Trophoblast cell (in vitro differentiated cells and primary cell): ENCODE results near the gene ETV7.

Experiments used
- DNase-seq, 2 donors: peaks; one replicate each; pipeline ENCODE4 v3.0.0-alpha.2; 2016
- H2AFZ ChIP-seq: 2 replicates; pipeline ENCODE4 v1.6.1; 2013; ENCODE audit warnings: low read length, moderate library complexity, mild to moderate bottlenecking; ENCODE audit not compliant: insufficient read depth, poor library complexity
- H2AK5ac ChIP-seq: 2 replicates; pipeline ENCODE4 v1.6.1; 2013; ENCODE audit warnings: mild to moderate bottlenecking, low read length
- H2BK120ac ChIP-seq: 2 replicates; pipeline ENCODE4 v1.6.1; 2013; ENCODE audit warnings: low read length, mild to moderate bottlenecking, moderate library complexity; ENCODE audit not compliant: insufficient read depth, poor library complexity
- H2BK12ac ChIP-seq: 2 replicates; pipeline ENCODE4 v1.6.1; 2013; ENCODE audit warnings: mild to moderate bottlenecking, low read length, moderate library complexity
- H2BK5ac ChIP-seq: 2 replicates; pipeline ENCODE4 v1.6.1; 2013; ENCODE audit warnings: low read length, low read depth, moderate library complexity, mild to moderate bottlenecking; ENCODE audit not compliant: poor library complexity
- H3K14ac ChIP-seq: 2 replicates; pipeline ENCODE4 v1.6.1; 2013; ENCODE audit warnings: mild to moderate bottlenecking, low read length
- H3K18ac ChIP-seq: 2 replicates; pipeline ENCODE4 v1.6.1; 2013; ENCODE audit warnings: mild to moderate bottlenecking, low read length
- H3K23ac ChIP-seq: 2 replicates; pipeline ENCODE4 v1.6.1; 2013; ENCODE audit warnings: low read length
- H3K27ac ChIP-seq: 2 replicates; pipeline ENCODE4 v1.5.1; 2013; ENCODE audit warnings: low read depth, mild to moderate bottlenecking, inconsistent platforms, low read length, moderate library complexity
- H3K27me3 ChIP-seq: 2 replicates; pipeline ENCODE4 v1.6.1; 2013; ENCODE audit warnings: inconsistent platforms, mild to moderate bottlenecking, low read length, moderate library complexity; ENCODE audit not compliant: insufficient read depth
- H3K36me3 ChIP-seq, 2 experiments: 1 replicate in 1 of 2; 2 replicates in 1 of 2; pipeline ENCODE4 v1.6.1; 2013; ENCODE audit warnings: low read length in 2 of 2, mild to moderate bottlenecking in 2 of 2, moderate library complexity in 1 of 2; ENCODE audit not compliant: insufficient read depth in 2 of 2, control insufficient read depth in 1 of 2
- H3K4ac ChIP-seq: 2 replicates; pipeline ENCODE4 v1.6.1; 2013; ENCODE audit warnings: low read depth, mild to moderate bottlenecking, low read length, moderate library complexity
- H3K4me1 ChIP-seq, 2 experiments: 1 replicate in 1 of 2; 2 replicates in 1 of 2; pipeline ENCODE4 v1.6.1; 2013; ENCODE audit warnings: low read length in 2 of 2, mild to moderate bottlenecking in 2 of 2, moderate library complexity in 1 of 2; ENCODE audit not compliant: insufficient read depth in 2 of 2, control insufficient read depth in 1 of 2
- H3K4me2 ChIP-seq: 2 replicates; pipeline ENCODE4 v1.6.1; 2013; ENCODE audit warnings: inconsistent platforms, mild to moderate bottlenecking, low read length, moderate library complexity
- H3K4me3 ChIP-seq: 2 replicates; pipeline ENCODE4 v1.5.1; 2013; ENCODE audit warnings: mild to moderate bottlenecking, low read depth, low read length, inconsistent platforms
- H3K79me1 ChIP-seq: one replicate; pipeline ENCODE4 v1.6.1; 2013; ENCODE audit warnings: low read length
- H3K79me2 ChIP-seq: 2 replicates; pipeline ENCODE4 v1.6.1; 2013; ENCODE audit warnings: low read length, mild to moderate bottlenecking; ENCODE audit not compliant: control insufficient read depth, insufficient read depth, poor library complexity
- H3K9ac ChIP-seq: 2 replicates; pipeline ENCODE4 v1.6.1; 2013; ENCODE audit warnings: mild to moderate bottlenecking, low read length
- H3K9me3 ChIP-seq: 2 replicates; pipeline ENCODE4 v1.6.1; 2013; ENCODE audit warnings: low read depth, mild to moderate bottlenecking, control low read depth, inconsistent platforms, low read length; ENCODE audit not compliant: insufficient read depth
- H4K12ac ChIP-seq: 2 replicates; pipeline ENCODE4 v1.6.1; 2013; ENCODE audit warnings: low read depth, mild to moderate bottlenecking, low read length, moderate library complexity
- H4K8ac ChIP-seq: 2 replicates; pipeline ENCODE4 v1.6.1; 2013; ENCODE audit warnings: low read depth, mild to moderate bottlenecking, low read length, moderate library complexity
- H4K91ac ChIP-seq: one replicate; pipeline ENCODE4 v1.6.1; 2013; ENCODE audit warnings: low read depth, mild to moderate bottlenecking, low read length, moderate library complexity
- WGBS: extraction: QIAGEN DNeasy Blood & Tissue Kit; methylation state at CpG from one replicate; pipeline ENCODE4 v1.1.7; 2013; ENCODE audit warnings: missing lambda C conversion rate; ENCODE audit not compliant: insufficient read length, insufficient coverage; ENCODE audit errors: extremely low coverage; 5-methylcytosine and 5-hydroxymethylcytosine counted together

The ETV7 gene

GRCh38 chr6:36384095-36384494 is 3.4 kb downstream of the ETV7 start:
- Histone ChIP-seq H3K4me3 (no peak overlapping the region), H2BK12ac (no peak overlapping the region), H4K91ac (no peak overlapping the region), H3K79me2 (no peaks in the 10 kb centered on the region), H3K27ac (no peak overlapping the region), H3K4me1 (peaks cover 3 to 12% of the 10 kb centered on the region in 2 experiments), H3K4me2 (no peak overlapping the region), H4K12ac (no peak overlapping the region), H4K8ac (no peak overlapping the region), H2BK120ac (no peak overlapping the region), H3K23ac (no peak overlapping the region), H2AK5ac (no peak overlapping the region), H3K36me3 (no peaks in the 10 kb centered on the region), H3K14ac (no peak overlapping the region), H3K4ac (no peak overlapping the region), H3K18ac (no peak overlapping the region), H3K27me3 (peaks cover 30% of the 10 kb centered on the region), H2AFZ (no peak overlapping the region), H3K9ac (no peak overlapping the region), H2BK5ac (no peak overlapping the region), H3K79me1 (no peaks in the 10 kb centered on the region), H3K9me3 (peaks cover 4% of the 10 kb centered on the region)
- WGBS: no CpG with 5 or more reads among the region's 2 CpGs
- DNase-seq: no peak

GRCh38 chr6:36383606-36384005 is 3.9 kb downstream of the ETV7 start:
- Histone ChIP-seq H3K4me1 (peaks cover 3 to 12% of the 10 kb centered on the region in 2 experiments), H2AFZ (no peak overlapping the region), H2BK12ac (no peak overlapping the region), H3K4ac (no peak overlapping the region), H3K18ac (no peak overlapping the region), H3K36me3 (no peaks in the 10 kb centered on the region), H4K12ac (no peak overlapping the region), H2BK5ac (no peak overlapping the region), H3K27me3 (peaks cover 30% of the 10 kb centered on the region), H2AK5ac (no peak overlapping the region), H3K14ac (no peak overlapping the region), H3K79me2 (no peaks in the 10 kb centered on the region), H3K4me2 (no peak overlapping the region), H4K8ac (no peak overlapping the region), H2BK120ac (no peak overlapping the region), H3K27ac (no peak overlapping the region), H3K9ac (no peak overlapping the region), H4K91ac (no peak overlapping the region), H3K23ac (no peak overlapping the region), H3K79me1 (no peaks in the 10 kb centered on the region), H3K4me3 (no peak overlapping the region), H3K9me3 (peaks cover 4% of the 10 kb centered on the region)
- no CpG with 5 or more reads among the region's 2 CpGs for WGBS
- peak; percentile 50 to 81 for DNase-seq

- no peak for DNase-seq
- no peak overlapping the region for H3K23ac ChIP-seq
- H3K4me3 ChIP-seq: no peak overlapping the region
- H3K4me1 ChIP-seq: peaks cover 3 to 12% of the 10 kb centered on the region in 2 experiments
- no peak overlapping the region for H3K4ac ChIP-seq
- H4K91ac ChIP-seq: no peak overlapping the region
- no peaks in the 10 kb centered on the region for H3K79me2 ChIP-seq
- peaks cover 4% of the 10 kb centered on the region for H3K9me3 ChIP-seq
- no peak overlapping the region for H2BK5ac ChIP-seq
- H2BK12ac ChIP-seq: no peak overlapping the region
- no peak overlapping the region for H3K9ac ChIP-seq
- no CpG with 5 or more reads among the region's 4 CpGs for WGBS
- no peak overlapping the region for H3K4me2 ChIP-seq
- no peaks in the 10 kb centered on the region for H3K36me3 ChIP-seq
- no peak overlapping the region for H2AFZ ChIP-seq
- no peak overlapping the region for H4K12ac ChIP-seq
- H2BK120ac ChIP-seq: no peak overlapping the region
- H3K18ac ChIP-seq: no peak overlapping the region
- H3K27me3 ChIP-seq: peaks cover 25% of the 10 kb centered on the region
- no peaks in the 10 kb centered on the region for H3K79me1 ChIP-seq
- H3K27ac ChIP-seq: no peak overlapping the region
- H4K8ac ChIP-seq: no peak overlapping the region
- no peak overlapping the region for H3K14ac ChIP-seq
- H2AK5ac ChIP-seq: no peak overlapping the region
Measured at GRCh38 chr6:36382976-36383375, 4.5 kb downstream of the ETV7 start.

GRCh38 chr6:36381502-36382389 is 5.7 kb downstream of the ETV7 start:
- no peak overlapping the region for H3K14ac ChIP-seq
- no peaks in the 10 kb centered on the region for H3K79me2 ChIP-seq
- H3K9ac ChIP-seq: no peak overlapping the region
- peak; percentile 27 to 72 for DNase-seq
- H2AFZ ChIP-seq: no peak overlapping the region
- no peak overlapping the region for H2BK120ac ChIP-seq
- H4K8ac ChIP-seq: no peak overlapping the region
- no peak overlapping the region for H3K27ac ChIP-seq
- no peak overlapping the region for H3K4me2 ChIP-seq
- no peak overlapping the region for H4K91ac ChIP-seq
- no peaks in the 10 kb centered on the region for H3K79me1 ChIP-seq
- no peaks in the 10 kb centered on the region for H3K36me3 ChIP-seq
- peaks cover 4% of the 10 kb centered on the region for H3K9me3 ChIP-seq
- H4K12ac ChIP-seq: no peak overlapping the region
- H2BK5ac ChIP-seq: no peak overlapping the region
- H3K4me3 ChIP-seq: no peak overlapping the region
- no peak overlapping the region for H3K23ac ChIP-seq
- peaks cover 13% of the 10 kb centered on the region for H3K27me3 ChIP-seq
- H2BK12ac ChIP-seq: no peak overlapping the region
- no CpG with 5 or more reads among the region's 9 CpGs for WGBS
- H3K4ac ChIP-seq: no peak overlapping the region
- H2AK5ac ChIP-seq: no peak overlapping the region
- H3K4me1 ChIP-seq: peaks cover 0 to 2% of the 10 kb centered on the region in 2 experiments
- no peak overlapping the region for H3K18ac ChIP-seq
